HG02970 (cell line): ENCODE measurements around the gene OR2T3.
A peak's percentile ranks its signal among the peaks of the same experiment; 100 is the strongest.
"Not testable (repeated sequence)": the region's sequence is repeated elsewhere in the genome, so short reads cannot be mapped to it uniquely, and the experiment has no call there.

ENCODE experiments used
- ATAC-seq: cut with Tn5 transposase; IDR thresholded peaks from one replicate; pipeline ENCODE4 v1.9.1; 2021; ENCODE audit warnings: mild to moderate bottlenecking, moderate library complexity, moderate number of reproducible peaks; ENCODE audit not compliant: unreplicated experiment, low FRiP score

The OR2T3 gene

GRCh38 chr1:248459117-248459516, 14.0 kb upstream of the OR2T3 start:
- ATAC-seq: not testable (repeated sequence)

GRCh38 chr1:248471154-248471553, 2.0 kb upstream of the OR2T3 start:
- no peak for ATAC-seq

GRCh38 chr1:248472111-248472510, 1.0 kb upstream of the OR2T3 start:
- ATAC-seq: not testable (repeated sequence)

- peak; percentile 43 for ATAC-seq
Observed at GRCh38 chr1:248475660-248476059, 2.5 kb downstream of the OR2T3 start.

GRCh38 chr1:248481686-248482579, 8.8 kb downstream of the OR2T3 start:
- ATAC-seq: peak; percentile 82

- not testable (repeated sequence) for ATAC-seq
Observed at GRCh38 chr1:248488289-248488688, 15.1 kb downstream of the OR2T3 start, which contains the start of gene OR2T5. OR2T5 (plus strand) TSS chr1:248488589; CDS start chr1:248488589, 0 bp downstream.

- not testable (repeated sequence) for ATAC-seq
Observed at GRCh38 chr1:248496661-248497060, 23.5 kb downstream of the OR2T3 start.

GRCh38 chr1:248500305-248501035, 27.3 kb downstream of the OR2T3 start:
- ATAC-seq: not testable (repeated sequence)

GRCh38 chr1:248507773-248508172, 34.6 kb downstream of the OR2T3 start, which contains the start of gene OR2G6:
OR2G6 (plus strand) TSS chr1:248508073; CDS start chr1:248521647, 13,574 bp downstream.
- ATAC-seq: not testable (repeated sequence)

GRCh38 chr1:248510217-248510616, 37.1 kb downstream of the OR2T3 start:
- not testable (repeated sequence) for ATAC-seq

GRCh38 chr1:248521856-248522255, 48.7 kb downstream of the OR2T3 start:
- no peak for ATAC-seq
